Ectodermal cell (in vitro differentiated cells): Measurements from ENCODE around the gene CSTPP1.

Experiments
- H3K27ac ChIP-seq: 2 replicates; pipeline ENCODE4 v1.7.0; 2013; ENCODE audit warnings: mild to moderate bottlenecking, low read depth, low read length; ENCODE audit not compliant: insufficient read depth, poor library complexity, severe bottlenecking
- H3K27me3 ChIP-seq: 2 replicates; pipeline ENCODE4 v1.7.0; 2013; ENCODE audit warnings: mild to moderate bottlenecking, low read length; ENCODE audit not compliant: insufficient read depth, control insufficient read depth, poor library complexity, severe bottlenecking
- H3K36me3 ChIP-seq: one replicate; pipeline ENCODE4 v1.7.0; 2013; ENCODE audit warnings: low read length; ENCODE audit not compliant: control insufficient read depth, insufficient read depth
- H3K4me1 ChIP-seq: one replicate; pipeline ENCODE4 v1.7.0; 2013; ENCODE audit warnings: low read length; ENCODE audit not compliant: control insufficient read depth, insufficient read depth
- H3K4me3 ChIP-seq: 2 replicates; pipeline ENCODE4 v1.7.0; 2013; ENCODE audit warnings: low read depth, low read length, control low read depth; ENCODE audit not compliant: insufficient read depth
- H3K9me3 ChIP-seq: 2 replicates; pipeline ENCODE4 v1.7.0; 2013; ENCODE audit warnings: mild to moderate bottlenecking, low read length, moderate library complexity; ENCODE audit not compliant: control insufficient read depth
- WGBS, 2 experiments: methylation state at CpG; one replicate each; pipeline ENCODE4 v1.1.7; 2013; ENCODE audit warnings: missing lambda C conversion rate in 2 of 2; 5-methylcytosine and 5-hydroxymethylcytosine counted together

The CSTPP1 gene

DNA sequence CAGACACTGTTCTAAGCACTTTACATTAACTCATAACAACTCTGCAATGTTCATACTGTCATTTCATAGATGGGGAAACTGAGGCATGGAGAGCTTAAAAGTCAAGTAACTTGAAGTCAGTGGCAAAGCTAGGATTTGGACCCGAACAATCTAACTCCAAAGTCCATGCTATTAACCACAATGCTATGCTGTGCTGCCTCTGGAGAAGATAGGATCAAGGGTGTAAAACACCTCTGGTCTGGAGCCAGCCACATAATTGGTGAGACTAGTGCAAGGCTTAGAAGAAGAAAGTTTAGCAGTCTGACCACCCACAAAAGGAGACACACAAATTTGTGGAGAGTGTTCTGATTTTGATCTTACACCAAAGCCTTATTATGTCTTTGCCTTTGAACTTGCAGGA, 196.4 kb downstream of the CSTPP1 start:
- 94% methylated on average over 1 of the region's 1 CpG for WGBS, 2 experiments
- Histone ChIP-seq H3K27me3 (no peaks in the 10 kb centered on the region), H3K4me3 (no peak overlapping the region)

DNA sequence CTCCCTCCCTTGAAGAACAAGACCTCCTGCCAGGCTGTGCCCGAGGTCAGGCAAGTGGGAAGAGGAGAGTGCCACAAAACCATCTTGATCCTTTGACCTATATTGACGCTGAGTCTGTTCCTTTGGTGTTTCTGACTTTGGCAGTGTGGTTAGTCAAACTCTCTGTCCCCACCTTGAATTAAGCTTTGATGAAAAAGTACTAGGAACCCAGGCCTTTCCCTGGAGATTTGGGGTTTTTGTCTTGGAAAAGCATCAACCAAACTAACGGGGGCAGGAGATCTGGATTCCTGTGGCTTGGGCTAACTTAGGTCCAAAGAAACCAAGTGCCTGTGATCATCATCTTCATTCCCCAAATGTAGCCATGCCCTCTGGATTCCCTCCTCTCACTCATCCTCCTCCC, 199.8 kb downstream of the CSTPP1 start:
- Histone ChIP-seq H3K9me3 (no peaks in the 10 kb centered on the region), H3K27ac (no peak overlapping the region), H3K4me1 (peaks cover 18% of the 10 kb centered on the region), H3K4me3 (no peak overlapping the region), H3K36me3 (peaks cover 7% of the 10 kb centered on the region), H3K27me3 (no peaks in the 10 kb centered on the region)
- WGBS, 2 experiments = 76 to 78% methylated on average over 3 of the region's 3 CpGs

More for the DNA sequence above, 196.4 kb downstream of the CSTPP1 start:
- Histone ChIP-seq H3K27ac (no peak overlapping the region), H3K4me1 (peaks cover 28% of the 10 kb centered on the region), H3K9me3 (no peaks in the 10 kb centered on the region), H3K36me3 (peaks cover under 1% of the 10 kb centered on the region)

- peaks cover 16% of the 10 kb centered on the region for H3K4me1 ChIP-seq
- no peaks in the 10 kb centered on the region for H3K27me3 ChIP-seq
- peaks cover 7% of the 10 kb centered on the region for H3K36me3 ChIP-seq
- no peaks in the 10 kb centered on the region for H3K9me3 ChIP-seq
- WGBS, 2 experiments = 96 to 98% methylated on average over 3 of the region's 3 CpGs
- no peak overlapping the region for H3K27ac ChIP-seq
- no peak overlapping the region for H3K4me3 ChIP-seq
Measured at GRCh38 chr11:47136921-47137320, 200.4 kb downstream of the CSTPP1 start.

DNA sequence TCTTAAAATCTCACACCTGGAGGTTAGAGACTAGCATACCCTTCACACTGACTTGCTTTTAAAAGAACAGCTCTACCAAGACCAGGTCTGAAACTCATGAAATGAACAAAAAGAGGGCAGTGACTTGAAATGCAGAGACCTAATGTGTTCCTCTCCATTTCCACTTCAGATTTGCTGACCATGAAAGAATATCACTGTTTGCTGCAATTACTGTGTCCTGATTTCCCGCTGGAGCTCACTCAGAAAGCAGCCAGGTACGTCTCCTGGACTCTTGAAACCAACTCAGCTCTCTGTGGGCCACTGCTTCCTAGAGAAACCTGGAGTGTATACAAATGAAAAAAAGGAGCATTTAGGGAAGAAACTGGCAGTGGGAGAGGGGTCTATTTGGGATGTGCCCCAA, 200.9 kb downstream of the CSTPP1 start:
- WGBS, 2 experiments = 92 to 95% methylated on average over 2 of the region's 2 CpGs
- H3K4me1 ChIP-seq = peaks cover 16% of the 10 kb centered on the region
- H3K4me3 ChIP-seq = no peak overlapping the region
- no peaks in the 10 kb centered on the region for H3K27me3 ChIP-seq
- no peaks in the 10 kb centered on the region for H3K9me3 ChIP-seq
- peaks cover 7% of the 10 kb centered on the region for H3K36me3 ChIP-seq
- H3K27ac ChIP-seq = no peak overlapping the region

DNA sequence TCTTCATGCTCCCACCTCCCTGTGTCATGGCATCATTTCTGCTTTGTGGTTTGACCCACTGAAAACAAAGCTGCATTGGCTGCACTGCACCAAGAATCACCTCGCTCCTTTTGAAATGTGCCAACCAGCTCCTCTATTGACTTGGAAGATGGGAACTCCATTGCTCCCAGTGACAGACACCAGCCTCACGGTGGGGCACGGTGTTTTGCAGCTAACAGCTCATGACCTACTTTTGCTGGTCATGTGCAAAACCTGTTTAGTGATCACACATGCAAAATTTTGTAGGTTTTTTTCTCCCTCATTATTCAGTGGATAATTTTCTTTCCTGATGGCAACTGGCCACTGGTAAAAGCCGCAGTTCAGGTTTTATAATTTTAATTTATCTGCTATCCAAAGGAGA, 203.3 kb downstream of the CSTPP1 start:
- no peaks in the 10 kb centered on the region for H3K4me1 ChIP-seq
- 94 to 95% methylated on average over 3 to 4 of the region's 4 CpGs for WGBS, 2 experiments
- no peak overlapping the region for H3K4me3 ChIP-seq
- no peak overlapping the region for H3K27ac ChIP-seq
- no peaks in the 10 kb centered on the region for H3K27me3 ChIP-seq
- no peaks in the 10 kb centered on the region for H3K9me3 ChIP-seq
- H3K36me3 ChIP-seq = peaks cover 7% of the 10 kb centered on the region

DNA sequence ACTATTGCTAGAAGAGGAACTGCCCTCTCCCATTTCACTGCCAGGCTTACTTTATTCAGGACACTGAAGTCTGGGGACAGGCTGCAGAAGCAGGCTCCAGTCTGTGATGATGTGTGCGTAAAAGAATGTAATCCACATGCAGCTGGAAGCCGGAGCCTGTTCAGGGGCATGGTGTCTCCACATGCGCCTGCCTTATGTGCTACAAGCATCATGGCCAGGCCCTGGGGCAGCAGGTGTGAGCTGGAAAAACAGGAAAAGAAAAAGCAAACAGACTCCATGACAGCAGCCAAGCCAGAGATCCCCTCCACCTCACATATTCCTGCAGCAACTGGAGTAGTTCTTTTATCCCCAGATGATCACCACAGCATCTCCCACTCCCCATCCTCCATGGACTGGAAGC, 206.8 kb downstream of the CSTPP1 start:
- WGBS, 2 experiments = 90 to 92% methylated on average over 3 of the region's 3 CpGs
- Histone ChIP-seq H3K27ac (no peak overlapping the region), H3K4me3 (no peak overlapping the region), H3K27me3 (no peaks in the 10 kb centered on the region), H3K9me3 (no peaks in the 10 kb centered on the region), H3K36me3 (peaks cover 4% of the 10 kb centered on the region), H3K4me1 (peaks cover 8% of the 10 kb centered on the region)

GRCh38 chr11:47144541-47144940, 208.0 kb downstream of the CSTPP1 start:
- H3K4me3 ChIP-seq = no peak overlapping the region
- no peaks in the 10 kb centered on the region for H3K9me3 ChIP-seq

GRCh38 chr11:47147250-47147649, 210.7 kb downstream of the CSTPP1 start:
- 88% methylated on average over 2 of the region's 2 CpGs for WGBS, 2 experiments
- Histone ChIP-seq H3K27me3 (no peaks in the 10 kb centered on the region), H3K27ac (no peak overlapping the region), H3K9me3 (no peaks in the 10 kb centered on the region), H3K36me3 (no peaks in the 10 kb centered on the region), H3K4me1 (peaks cover 10% of the 10 kb centered on the region), H3K4me3 (no peak overlapping the region)

More at GRCh38 chr11:47144541-47144940, 208.0 kb downstream of the CSTPP1 start:
- H3K27ac ChIP-seq = no peak overlapping the region
- H3K4me1 ChIP-seq = peaks cover 8% of the 10 kb centered on the region
- whole genome bisulfite sequencing, 2 experiments = 90 to 97% methylated on average over 3 of the region's 3 CpGs
- no peaks in the 10 kb centered on the region for H3K36me3 ChIP-seq
- no peaks in the 10 kb centered on the region for H3K27me3 ChIP-seq

DNA sequence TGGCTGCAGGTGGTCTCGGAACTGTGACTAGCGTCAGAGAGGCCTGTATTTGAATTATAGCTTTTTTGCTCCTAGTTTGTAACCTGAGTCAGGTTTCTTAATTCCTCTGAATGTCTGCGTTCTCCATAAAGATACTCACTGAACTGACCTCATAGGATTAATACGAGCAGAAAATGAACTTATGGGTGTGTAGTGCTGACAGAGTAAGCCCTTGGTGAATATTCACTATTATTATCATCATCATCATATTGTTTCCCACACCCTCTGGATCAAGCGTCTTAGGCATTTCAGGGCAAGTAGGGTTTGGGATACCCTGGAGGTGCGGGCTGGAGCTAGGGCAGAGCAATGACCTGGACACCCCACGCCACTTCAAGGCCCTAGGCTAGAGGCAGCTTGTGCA, 211.1 kb downstream of the CSTPP1 start:
- no peaks in the 10 kb centered on the region for H3K9me3 ChIP-seq
- H3K4me3 ChIP-seq = no peak overlapping the region
- no peaks in the 10 kb centered on the region for H3K27me3 ChIP-seq
- no peaks in the 10 kb centered on the region for H3K36me3 ChIP-seq
- peaks cover 15% of the 10 kb centered on the region for H3K4me1 ChIP-seq
- no peak overlapping the region for H3K27ac ChIP-seq
- WGBS, 2 experiments = 95 to 98% methylated on average over 6 to 7 of the region's 7 CpGs

- H3K9me3 ChIP-seq = no peaks in the 10 kb centered on the region
- H3K27me3 ChIP-seq = no peaks in the 10 kb centered on the region
- H3K4me3 ChIP-seq = no peak overlapping the region
- no peaks in the 10 kb centered on the region for H3K36me3 ChIP-seq
- H3K4me1 ChIP-seq = peaks cover 21% of the 10 kb centered on the region
- H3K27ac ChIP-seq = no peak overlapping the region
- 94% methylated on average over 4 of the region's 4 CpGs for WGBS, 2 experiments
Measured at GRCh38 chr11:47148270-47148669, 211.7 kb downstream of the CSTPP1 start.

GRCh38 chr11:47148903-47149531, 212.5 kb downstream of the CSTPP1 start:
- Histone ChIP-seq H3K4me3 (no peak overlapping the region), H3K4me1 (peaks cover 23% of the 10 kb centered on the region), H3K36me3 (no peaks in the 10 kb centered on the region), H3K27ac (no peak overlapping the region), H3K9me3 (no peaks in the 10 kb centered on the region), H3K27me3 (no peaks in the 10 kb centered on the region)
- WGBS, 2 experiments = 93 to 95% methylated on average over 10 of the region's 10 CpGs
